ENCODE results near the gene NLGN1. TPM values are rescaled to one million over a fixed set of nuclear protein-coding genes. Genes with fewer than 3 reads are reported as not detected.

The NLGN1 gene
- total and polyA plus RNA-seq, 2 of the 8 experiments (the other 6 are each of a cell fraction or from before 2014, with no cell fraction given), result 7.8 to 14.8 TPM

DNA sequence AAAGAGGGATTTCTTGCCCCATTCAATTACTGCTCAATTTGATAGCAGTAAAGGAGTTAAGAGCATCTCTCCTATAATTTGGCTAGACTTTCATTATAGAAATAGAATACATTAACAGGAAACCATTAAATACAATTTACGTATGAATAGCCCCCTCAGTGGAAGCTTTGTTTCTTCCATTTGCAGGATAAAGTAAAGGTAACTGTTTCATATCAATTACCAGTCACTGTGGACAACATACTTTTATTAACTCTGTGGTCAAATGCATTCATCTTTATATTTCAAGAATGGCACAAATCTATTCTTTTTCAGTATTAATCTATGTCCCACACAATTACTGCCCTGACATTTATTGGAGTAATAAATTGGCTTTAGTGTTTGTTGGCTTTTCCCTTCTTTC, 613.4 kb downstream of the NLGN1 start:
- H4K8ac ChIP-seq (ENCODE audit: extremely low read depth, insufficient read depth, low read length), result no peak overlapping the region
- POLR2A ChIA-PET (ENCODE audit: partially characterized antibody), result no interaction called here
- TF ChIP-seq E2F6 (IDR thresholded peaks at IDR 0.05) (no peak), CTBP2 (IDR thresholded peaks at IDR 0.05; ENCODE audit: borderline replicate concordance, insufficient read depth, insufficient read length, low read length) (no peak), POLR2A (IDR thresholded peaks at IDR 0.05; ENCODE audit: control extremely low read depth in 1 of 2, low read depth in 2 of 2, low read length in 2 of 2) (no peak), KDM4A (IDR thresholded peaks at IDR 0.05; ENCODE audit: low read depth, low read length, severe bottlenecking) (no peak), NANOG (IDR thresholded peaks at IDR 0.05; ENCODE audit: insufficient read depth, low read depth, low read length, poor library complexity, severe bottlenecking) (peak; percentile 85), RFX5 (IDR thresholded peaks at IDR 0.05; ENCODE audit: borderline replicate concordance, low read depth, low read length) (no peak)

More for the DNA sequence above, 613.4 kb downstream of the NLGN1 start:
- DNase-seq (ENCODE audit: low read depth in 1 of 2, low spot score in 2 of 2) (no peak), FAIRE-seq (peak; percentile 45)
- H3K4me1 ChIP-seq (replicated peaks in 1 of 4; ENCODE audit: control insufficient read depth in 3 of 4, insufficient read depth in 4 of 4, low read length in 3 of 4), result peaks cover 0 to 3% (median 0%) of the 10 kb centered on the region in 4 experiments; a peak in 3 of 7 replicates
- no peak overlapping the region for H3K23ac ChIP-seq (ENCODE audit: insufficient read length)
- no peaks in the 10 kb centered on the region for H3K27me3 ChIP-seq (replicated peaks in 1 of 4; ENCODE audit: control insufficient read depth in 3 of 4, extremely low read depth in 1 of 4, insufficient read depth in 3 of 4, low read length in 3 of 4)
- H3K14ac ChIP-seq (ENCODE audit: insufficient read length), result no peak overlapping the region
- no peak overlapping the region for H3K27ac ChIP-seq (ENCODE audit: low read depth, low read length)
- no peaks in the 10 kb centered on the region for H4K20me1 ChIP-seq (replicated peaks in 1 of 2; ENCODE audit: control insufficient read depth in 1 of 2, insufficient read depth in 2 of 2, low read length in 2 of 2)
- 21% methylated on average over 1 of the region's 1 CpG; no CpG with 5 or more reads in 1 of the 2 experiments for WGBS, 2 experiments (ENCODE audit: extremely low coverage in 1 of 2, insufficient coverage in 1 of 2, insufficient read length in 1 of 2, insufficient replicate concordance in 2 of 2, low coverage in 1 of 2, low lambda C conversion rate in 2 of 2, missing lambda C conversion rate in 1 of 2)
- H3K4me3 ChIP-seq (ENCODE audit: extremely low read depth in 1 of 4, insufficient read depth in 2 of 4, low read depth in 3 of 4, low read length in 4 of 4), result peak overlapping the region in 1 of 4 experiments; percentile 3; a peak in 1 of 8 replicates
- H3K18ac ChIP-seq (ENCODE audit: extremely low read depth, low read length), result no peak overlapping the region
- no peak overlapping the region for H2BK15ac ChIP-seq (ENCODE audit: low read length)
- no peaks in the 10 kb centered on the region for H3K79me2 ChIP-seq (ENCODE audit: control insufficient read depth in 1 of 2, insufficient read depth in 2 of 2, low read length in 2 of 2)
- H2BK20ac ChIP-seq (ENCODE audit: low read length), result no peak overlapping the region
- no peaks in the 10 kb centered on the region for H3K9me3 ChIP-seq (ENCODE audit: insufficient read depth in 2 of 2, low read depth in 1 of 2, low read length in 1 of 2)
- CTCF ChIA-PET (ENCODE audit: partially characterized antibody), result no interaction called here
- H2AK5ac ChIP-seq (ENCODE audit: low read depth, low read length), result no peak overlapping the region
- no peak overlapping the region for H4K5ac ChIP-seq (ENCODE audit: insufficient read length, low read depth, low read length)
- H4K91ac ChIP-seq (replicated peaks; ENCODE audit: insufficient read length, low read length), result no peak overlapping the region
- no peaks in the 10 kb centered on the region for H3K79me1 ChIP-seq (ENCODE audit: low read depth, low read length)
- peak overlapping the region in 1 of 2 experiments; percentile 43; a peak in 1 of 4 replicates for H3K4me2 ChIP-seq (ENCODE audit: insufficient read depth in 1 of 2, low read depth in 2 of 2, low read length in 2 of 2)
- H2BK12ac ChIP-seq (ENCODE audit: low read depth, low read length), result no peak overlapping the region
- H3K4ac ChIP-seq (replicated peaks; ENCODE audit: insufficient read length, low read depth, low read length), result no peak overlapping the region
- no peak overlapping the region for H2BK5ac ChIP-seq (ENCODE audit: low read depth, low read length)
- no peak overlapping the region for H3K56ac ChIP-seq (replicated peaks; ENCODE audit: insufficient read length, low read depth, low read length)
- H3K36me3 ChIP-seq (ENCODE audit: control insufficient read depth in 2 of 4, insufficient read depth in 4 of 4, low read length in 3 of 4), result no peaks in the 10 kb centered on the region
- no peak overlapping the region for H2BK120ac ChIP-seq (replicated peaks; ENCODE audit: low read depth, low read length)
- no peaks in the 10 kb centered on the region for H3K23me2 ChIP-seq (ENCODE audit: low read depth, low read length)
- H2AFZ ChIP-seq (ENCODE audit: low read length), result no peak overlapping the region
- no peak overlapping the region for H3K9ac ChIP-seq (replicated peaks in 1 of 4; ENCODE audit: extremely low read depth in 1 of 4, low read depth in 3 of 4, low read length in 3 of 4)
